HepG2 (cell line): Measurements from ENCODE around the gene NDUFS6. TPM values are rescaled to one million over a fixed set of nuclear protein-coding genes. Genes with fewer than 3 reads are reported as not detected.

Source experiments
- ATAC-seq: fragments of 200-7000 bp; cut with Tn5 transposase; 3 replicates; pipeline ENCODE4 v1.9.1; 2020; ENCODE audit warnings: mild to moderate bottlenecking, moderate library complexity
- BruUV-seq: library from RNA; stranded (reverse); fragments of 400-500 nt; replicated peaks from 2 replicates; lab custom pipeline; 2021; lab: Mats Ljungman, UMichigan
- CTCF ChIA-PET: fragments of 300-600 bp; formaldehyde crosslinking; extraction: SDS; loops from one replicate; lab custom pipeline; 2021; ENCODE audit warnings: low total read pairs, inconsistent platforms, low intra/inter-chr PET ratio; lab: Yijun Ruan, JAX
- POLR2A ChIA-PET: fragments of 350-600 bp; sonication (Branson Sonifier 250); formaldehyde crosslinking; loops from one replicate; lab custom pipeline; 2020; ENCODE audit warnings: antibody characterized with exemption, inconsistent platforms; lab: Yijun Ruan, JAX
- DNase-seq: peaks from one replicate; pipeline ENCODE4 v3.0.0-alpha.2; 2015; ENCODE audit warnings: low spot score
- FAIRE-seq: peaks from 3 replicates; lab custom pipeline; 2011; peaks lifted over from hg19 to GRCh38; lab: Jason Lieb, UNC
- H2AFZ ChIP-seq: one replicate; pipeline ENCODE4 v1.6.1; 2011; ENCODE audit warnings: low read length, inconsistent platforms
- H3K27ac ChIP-seq: fragments of 300-600 bp; 3 replicates; pipeline ENCODE4 v1.8.0; 2011; ENCODE audit warnings: mixed run types, mild to moderate bottlenecking, mixed read lengths, low read length, inconsistent platforms; ENCODE audit not compliant: insufficient read depth; ENCODE audit errors: extremely low read length
- H3K27me3 ChIP-seq, 2 experiments: fragments of 200-600 bp in 1 of 2; 2 replicates in 1 of 2; 3 replicates in 1 of 2; pipeline versions ENCODE4 v1.6.0 to v1.8.0; 2011; ENCODE audit warnings: low read length in 2 of 2, mild to moderate bottlenecking in 2 of 2, moderate library complexity in 2 of 2, inconsistent platforms in 1 of 2; ENCODE audit not compliant: insufficient read depth in 2 of 2, control insufficient read depth in 1 of 2
- H3K36me3 ChIP-seq, 2 experiments: fragments of 200-600 bp in 1 of 2; replicated peaks in 1 of 2; 2 replicates in 1 of 2; 3 replicates in 1 of 2; pipeline versions ENCODE4 v1.5.1 to v1.8.0; 2011; ENCODE audit warnings: low read length in 2 of 2, inconsistent platforms in 1 of 2; ENCODE audit not compliant: insufficient read depth in 2 of 2, control insufficient read depth in 1 of 2
- H3K4me1 ChIP-seq: 2 replicates; pipeline ENCODE4 v1.5.1; 2012; ENCODE audit warnings: low read length, inconsistent platforms; ENCODE audit not compliant: insufficient read depth
- H3K4me2 ChIP-seq: 2 replicates; pipeline ENCODE4 v1.6.0; 2011; ENCODE audit warnings: low read depth, low read length, inconsistent platforms
- H3K4me3 ChIP-seq, 3 experiments: fragments of 200-600 bp in 1 of 3; sonication (generic), shearing (Covaris generic) in 1 of 3; replicated peaks in 1 of 3; 2 replicates each; pipeline ENCODE4 v1.5.1; 2011 to 2016; ENCODE audit warnings: low read length in 3 of 3, inconsistent platforms in 2 of 3, low read depth in 2 of 3, mild to moderate bottlenecking in 2 of 3, control low read depth in 1 of 3, mixed read lengths in 1 of 3; ENCODE audit not compliant: insufficient read depth in 1 of 3
- H3K79me2 ChIP-seq: one replicate; pipeline ENCODE4 v1.6.1; 2011; ENCODE audit warnings: low read length, inconsistent platforms; ENCODE audit not compliant: insufficient read depth
- H3K9ac ChIP-seq: 2 replicates; pipeline ENCODE4 v1.6.0; 2011; ENCODE audit warnings: mild to moderate bottlenecking, low read depth, low read length, inconsistent platforms; ENCODE audit not compliant: insufficient read depth
- H3K9me3 ChIP-seq: 2 replicates; pipeline ENCODE4 v1.5.1; 2012; ENCODE audit warnings: mild to moderate bottlenecking, low read length
- H4K20me1 ChIP-seq: 2 replicates; pipeline ENCODE4 v1.6.0; 2011; ENCODE audit warnings: inconsistent platforms, mild to moderate bottlenecking, low read length, moderate library complexity; ENCODE audit not compliant: insufficient read depth
- KLF9 ChIP-seq: IDR thresholded peaks from 2 replicates; pipeline ENCODE4 v1.6.1; 2016; ENCODE audit warnings: low read depth
- PATZ1 ChIP-seq: sonication (generic); formaldehyde crosslinking; IDR thresholded peaks from 2 replicates; pipeline ENCODE4 v1.4.0; 2020; ENCODE audit warnings: missing genetic modification reagents
- PRDM15 ChIP-seq: sonication (generic); formaldehyde crosslinking; IDR thresholded peaks from 2 replicates; pipeline ENCODE4 v1.4.0; 2020; ENCODE audit warnings: missing genetic modification reagents
- ZNF17 ChIP-seq: sonication (generic); formaldehyde crosslinking; IDR thresholded peaks from 2 replicates; pipeline ENCODE4 v1.5.0; 2020; ENCODE audit warnings: mild to moderate bottlenecking, missing genetic modification reagents
- ZNF281 ChIP-seq: sonication (generic); formaldehyde crosslinking; IDR thresholded peaks from 2 replicates; pipeline ENCODE4 v1.4.0; 2020; ENCODE audit warnings: missing genetic modification reagents, borderline replicate concordance
- ZNF33B ChIP-seq: sonication (generic); formaldehyde crosslinking; IDR thresholded peaks from 2 replicates; pipeline ENCODE4 v1.5.1; 2020; ENCODE audit warnings: mild to moderate bottlenecking, missing genetic modification reagents
- ZNF503 ChIP-seq: sonication (generic); formaldehyde crosslinking; IDR thresholded peaks from 2 replicates; pipeline ENCODE4 v1.4.0; 2020; ENCODE audit warnings: missing genetic modification reagents
- ZNF552 ChIP-seq: sonication (generic); formaldehyde crosslinking; IDR thresholded peaks from 2 replicates; pipeline ENCODE4 v1.9.0; 2022; ENCODE audit warnings: missing genetic modification reagents, mild to moderate bottlenecking, borderline replicate concordance
- ZSCAN5A ChIP-seq: sonication (generic); formaldehyde crosslinking; IDR thresholded peaks from 2 replicates; pipeline ENCODE4 v1.8.0; 2022; ENCODE audit warnings: mild to moderate bottlenecking, missing genetic modification reagents, borderline replicate concordance
- WGBS: methylation state at CpG from one replicate; pipeline ENCODE4 v1.1.6; 2017; ENCODE audit warnings: low lambda C conversion rate; 5-methylcytosine and 5-hydroxymethylcytosine counted together
- in situ Hi-C: cut with HindIII; loops from 2 replicates; pipeline ENCODE4 v1.10.0; 2017; ENCODE audit warnings: low pct_unique_long_range_greater_than_20kb; ENCODE audit not compliant: extremely low pct_ligation_motif_present
- intact Hi-C: fragments of 100-400 bp; cut with micrococcal nuclease; formaldehyde crosslinking; loops from one replicate; pipeline ENCODE4 v1.10.0; 2022; ENCODE audit not compliant: unreplicated experiment
- polyA plus RNA-seq, 8 experiments: library from polyadenylated mRNA; depleted of rRNA in 3 of 8; stranded (reverse) in 7 of 8; unstranded in 1 of 8; fragments of >200 nt; fragmentation: Illumina TruSeq in 4 of 8; extraction: Trizol in 4 of 8; gene quantifications; 2 replicates each; pipeline versions ENCODE4 v1.2.1 to v1.2.3, GENCODE V29; 2011 to 2016; ENCODE audit warnings: low read depth in 4 of 8, missing spikeins in 1 of 8, mixed read lengths in 1 of 8; ENCODE audit not compliant: insufficient read depth in 1 of 8
- total RNA-seq, 5 experiments: library from RNA; depleted of rRNA; stranded (reverse); fragments of >200 nt; fragmentation: Illumina TruSeq; extraction: Trizol; gene quantifications; 2 replicates each; pipeline ENCODE4 v1.2.3, GENCODE V29; 2016; ENCODE audit warnings: low read depth in 1 of 5

NDUFS6 gene
- total and polyA plus RNA-seq, 2 of the 13 experiments (the other 11 are each of a cell fraction or from before 2014, with no cell fraction given), result 23.7 to 50.4 TPM

- no peak for TF ChIP-seq ZNF281 (CRISPR knock-in tag)
- TF ChIP-seq PATZ1, result no peak
- TF ChIP-seq KLF9, result no peak
Measured at GRCh38 chr5:1834721-1835429, 33.7 kb downstream of the NDUFS6 start (continued).

GRCh38 chr5:1835431-1835830 lies 34.2 kb downstream of the NDUFS6 start:
- POLR2A ChIA-PET, result no interaction called here
- intact Hi-C loops, result no loop called here
- TF ChIP-seq ZNF33B (no peak), PRDM15 (CRISPR knock-in tag) (no peak), ZNF17 (CRISPR knock-in tag) (no peak), ZSCAN5A (CRISPR knock-in tag) (no peak), ZNF503 (CRISPR knock-in tag) (no peak), ZNF552 (no peak)
- TF ChIP-seq, all 625 proteins: peak for 0
- in situ Hi-C loops, result no loop called here
- Histone ChIP-seq H3K4me3 (no peak overlapping the region), H3K79me2 (no peaks in the 10 kb centered on the region), H3K27me3 (peaks cover 5 to 64% of the 10 kb centered on the region in 2 experiments; a peak in 4 of 5 replicates), H2AFZ (no peak overlapping the region), H3K27ac (no peak overlapping the region), H4K20me1 (no peaks in the 10 kb centered on the region), H3K4me1 (peaks cover 19% of the 10 kb centered on the region), H3K4me2 (no peak overlapping the region), H3K9me3 (no peaks in the 10 kb centered on the region), H3K36me3 (no peaks in the 10 kb centered on the region), H3K9ac (no peak overlapping the region)
- WGBS, result 47% methylated on average over 13 of the region's 13 CpGs
- no peak for FAIRE-seq
- no TSS peak for BruUV-seq
- ATAC-seq, result no peak
- no peak for DNase-seq
- CTCF ChIA-PET, result no interaction called here
